HG02943 (cell line): ENCODE data around the gene SRMS.

ENCODE experiments used
- ATAC-seq: cut with Tn5 transposase; IDR thresholded peaks from one replicate; pipeline ENCODE4 v1.9.1; 2021; ENCODE audit warnings: mild to moderate bottlenecking, low read depth, moderate library complexity; ENCODE audit not compliant: unreplicated experiment

The SRMS gene

DNA sequence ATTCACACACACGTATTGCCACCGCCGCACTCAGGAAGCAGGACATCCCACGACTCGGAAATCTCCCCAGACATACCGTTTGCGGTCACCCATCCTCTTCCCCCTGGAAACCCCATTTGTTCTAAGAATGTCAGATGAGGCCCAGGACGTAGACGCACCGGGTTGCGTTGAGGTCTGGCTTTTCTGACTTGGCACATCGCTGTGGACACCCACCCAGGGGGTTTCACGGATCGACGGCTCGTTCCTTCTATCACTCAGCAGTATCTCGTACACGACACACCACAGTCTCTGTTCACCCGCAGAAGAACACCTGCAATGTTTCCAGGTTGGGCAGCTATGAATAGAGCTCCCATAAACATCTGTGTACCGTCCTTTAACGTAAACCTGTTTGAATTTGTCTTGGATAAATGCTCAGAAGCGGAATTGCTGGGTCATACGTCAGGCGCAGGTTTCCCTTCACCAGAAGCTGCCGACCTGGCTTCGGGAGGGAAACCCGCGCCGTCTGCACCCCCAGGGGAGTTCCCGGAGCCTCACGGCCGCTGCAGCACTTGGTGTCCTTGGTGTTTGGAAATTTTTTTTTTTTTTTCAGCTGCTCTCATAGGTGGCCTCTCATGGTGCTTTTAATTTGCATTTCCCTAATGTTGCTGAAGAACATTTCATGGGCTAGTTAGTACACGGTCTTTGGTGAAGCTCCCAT is 39.3 kb downstream of the SRMS start:
- no peak for ATAC-seq

DNA sequence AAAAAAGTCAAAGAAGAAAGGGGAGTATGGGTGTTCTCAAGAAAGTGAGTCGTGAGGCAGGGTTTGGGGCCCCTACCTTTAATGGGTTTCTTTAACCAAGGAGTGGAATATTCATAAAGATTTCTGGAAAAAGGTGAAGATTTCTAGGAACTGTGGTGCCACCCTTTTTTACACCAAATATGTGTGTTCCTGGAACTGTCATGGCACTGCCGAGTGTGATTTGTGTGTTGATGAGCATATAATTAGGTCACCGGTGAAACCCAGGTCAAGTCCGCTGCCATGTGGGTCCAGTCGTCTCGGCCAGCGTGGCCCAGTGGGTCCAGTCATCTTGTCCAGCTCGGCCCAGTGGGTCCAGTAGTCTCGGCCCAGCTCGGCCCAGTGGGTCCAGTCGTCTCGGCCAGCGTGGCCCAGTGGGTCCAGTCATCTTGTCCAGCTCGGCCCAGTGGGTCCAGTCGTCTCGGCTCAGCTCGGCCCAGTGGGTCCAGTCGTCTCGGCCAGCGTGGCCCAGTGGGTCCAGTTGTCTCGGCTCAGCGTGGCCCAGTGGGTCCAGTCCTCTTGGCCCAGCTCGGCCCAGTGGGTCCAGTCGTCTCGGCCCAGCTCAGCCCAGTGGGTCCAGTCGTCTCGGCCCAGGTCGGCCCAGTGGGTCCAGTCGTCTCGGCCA is 40.3 kb downstream of the SRMS start:
- no peak for ATAC-seq

DNA sequence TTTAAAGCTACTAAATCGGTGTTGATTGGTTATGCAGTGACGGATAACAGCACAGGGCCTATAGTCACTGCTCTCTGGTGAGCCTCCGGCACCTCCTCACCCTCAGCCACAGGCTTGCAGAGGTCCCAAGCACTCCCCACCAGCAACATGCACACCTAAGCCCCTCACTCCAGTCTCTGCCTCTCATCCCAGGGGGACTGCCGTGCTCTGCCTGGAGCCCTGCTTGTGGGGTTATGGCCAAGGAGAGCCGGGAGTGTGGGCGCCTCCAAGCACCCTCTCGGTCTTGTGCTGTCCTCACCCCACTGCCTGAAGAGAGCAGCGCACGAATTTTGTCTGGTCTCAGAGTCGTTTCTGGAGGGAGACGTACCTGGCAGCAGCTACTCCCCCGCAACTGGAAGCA is 41.8 kb downstream of the SRMS start:
- no peak for ATAC-seq

DNA sequence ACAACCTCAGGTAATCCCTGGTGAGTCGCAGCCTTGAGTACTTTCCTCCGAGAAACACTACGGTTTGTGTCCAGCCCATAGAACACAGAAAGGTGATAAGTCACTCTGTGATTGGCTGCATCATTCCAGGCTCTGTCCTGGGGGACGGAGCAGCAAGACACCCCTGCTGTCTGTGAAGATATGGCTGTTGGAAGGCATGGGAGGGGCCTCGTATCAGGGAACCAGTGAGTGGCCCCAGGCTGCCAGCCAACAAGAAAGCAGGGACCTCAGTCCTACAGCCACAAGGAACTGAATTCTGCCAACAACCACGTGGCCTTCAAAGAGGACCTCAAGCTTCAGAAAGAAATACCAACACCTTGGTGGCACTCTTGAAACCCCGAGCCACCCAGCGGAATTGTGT is 42.3 kb downstream of the SRMS start:
- ATAC-seq, result no peak

DNA sequence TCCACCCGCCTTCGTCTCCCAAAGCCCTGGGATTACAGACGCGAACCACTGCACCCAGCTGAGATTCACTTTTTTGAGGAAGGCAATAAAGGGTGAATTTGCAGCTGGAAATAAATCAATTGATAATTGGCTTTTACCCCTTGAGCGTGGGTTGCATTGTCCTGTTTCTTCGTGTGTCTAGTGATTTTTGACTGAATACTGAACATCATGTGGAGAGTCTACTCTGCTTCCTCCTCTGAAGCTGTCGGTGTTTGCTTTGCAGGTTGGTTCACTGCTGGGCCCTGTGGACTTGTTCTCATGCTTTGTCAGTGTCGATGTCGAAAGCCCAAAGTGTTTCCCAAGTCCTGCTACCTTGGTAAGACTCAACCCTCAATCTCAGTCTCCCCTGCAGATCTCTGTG is 42.9 kb downstream of the SRMS start:
- no peak for ATAC-seq

DNA sequence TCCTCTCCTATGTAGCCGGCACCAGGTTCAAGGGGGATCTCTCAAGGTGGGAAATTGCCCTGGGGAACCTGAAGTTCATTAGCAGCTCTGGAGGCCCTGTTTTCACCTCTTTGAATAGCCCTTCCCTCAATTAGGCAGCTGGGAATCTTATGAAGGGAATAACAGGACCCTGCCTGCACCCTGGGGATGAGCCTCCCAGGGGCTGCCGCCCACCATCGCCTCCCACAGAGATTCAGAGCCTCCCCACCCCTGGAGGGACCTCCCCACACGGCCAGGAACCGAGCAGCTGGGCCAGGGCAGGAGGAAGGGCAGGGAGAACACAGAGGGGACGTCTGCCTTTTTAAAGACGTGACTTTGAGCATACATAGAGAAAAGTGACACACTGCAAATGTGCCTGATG is 44.0 kb downstream of the SRMS start:
- ATAC-seq, result no peak

DNA sequence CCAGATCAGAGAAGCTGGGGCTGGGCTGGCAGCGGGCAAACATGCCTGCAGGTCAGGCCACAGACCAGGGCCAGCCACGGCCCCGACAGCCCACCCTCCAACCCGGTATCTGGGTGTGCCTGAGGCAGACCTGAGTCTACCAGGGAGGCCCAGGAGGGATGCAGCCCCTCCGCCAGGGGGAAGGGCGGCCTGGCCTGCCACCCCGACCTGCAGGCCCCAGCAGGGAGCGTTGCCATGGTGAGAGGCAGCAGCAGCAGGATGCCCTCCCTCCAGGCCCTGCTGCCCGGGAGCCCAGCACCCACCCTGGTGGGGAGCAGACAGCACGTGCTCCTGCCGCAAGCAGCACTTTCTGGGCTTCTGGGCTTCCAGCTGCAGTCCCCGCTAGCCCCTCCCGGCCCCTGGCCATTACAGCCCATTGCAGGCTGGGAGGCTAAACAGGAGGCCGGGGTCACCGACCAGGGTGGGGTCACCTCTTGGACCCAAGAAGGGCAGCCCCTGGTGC is 44.8 kb downstream of the SRMS start:
- no peak for ATAC-seq

DNA sequence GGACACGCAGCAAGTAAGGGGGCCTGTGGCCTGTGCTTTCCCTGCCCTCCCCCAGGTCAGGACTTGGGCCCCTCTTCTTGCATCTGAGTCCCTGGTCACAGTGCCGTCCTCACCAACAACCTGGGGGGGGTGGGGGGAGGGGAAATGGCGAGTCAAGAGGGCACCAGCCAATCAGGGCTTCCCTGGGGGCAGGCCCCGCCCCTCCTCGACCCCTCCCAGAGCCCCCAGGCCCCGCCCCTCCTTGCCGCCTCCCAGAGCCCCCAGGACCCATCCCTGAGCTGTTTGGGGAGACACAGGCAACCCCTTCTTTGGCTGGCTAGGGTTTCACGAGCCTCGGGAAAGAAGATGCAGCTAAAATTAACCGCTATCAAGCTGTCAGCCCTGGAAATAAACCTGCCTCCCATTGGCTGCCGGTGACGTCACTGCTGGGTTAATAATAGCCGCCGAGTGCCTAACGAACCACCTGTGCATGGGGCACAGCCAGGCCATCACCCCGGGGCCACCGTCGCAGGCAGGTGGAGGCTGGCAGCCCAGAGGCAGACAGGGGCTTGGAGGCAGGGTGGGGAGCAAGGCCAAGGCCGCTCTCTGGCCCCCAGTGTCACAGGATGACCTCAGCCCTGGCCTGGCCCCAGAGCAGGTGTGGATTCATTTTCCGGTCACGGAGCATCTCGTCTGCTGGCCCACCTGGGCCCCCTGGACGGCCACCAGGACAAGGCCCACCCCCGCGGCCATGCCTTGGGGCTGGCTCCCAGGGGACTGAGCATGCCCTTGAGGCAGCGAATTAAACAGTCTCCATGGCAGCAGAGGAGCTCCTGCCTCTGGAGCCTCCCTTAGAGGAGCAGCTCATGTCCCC is 45.5 kb downstream of the SRMS start:
- no peak for ATAC-seq

DNA sequence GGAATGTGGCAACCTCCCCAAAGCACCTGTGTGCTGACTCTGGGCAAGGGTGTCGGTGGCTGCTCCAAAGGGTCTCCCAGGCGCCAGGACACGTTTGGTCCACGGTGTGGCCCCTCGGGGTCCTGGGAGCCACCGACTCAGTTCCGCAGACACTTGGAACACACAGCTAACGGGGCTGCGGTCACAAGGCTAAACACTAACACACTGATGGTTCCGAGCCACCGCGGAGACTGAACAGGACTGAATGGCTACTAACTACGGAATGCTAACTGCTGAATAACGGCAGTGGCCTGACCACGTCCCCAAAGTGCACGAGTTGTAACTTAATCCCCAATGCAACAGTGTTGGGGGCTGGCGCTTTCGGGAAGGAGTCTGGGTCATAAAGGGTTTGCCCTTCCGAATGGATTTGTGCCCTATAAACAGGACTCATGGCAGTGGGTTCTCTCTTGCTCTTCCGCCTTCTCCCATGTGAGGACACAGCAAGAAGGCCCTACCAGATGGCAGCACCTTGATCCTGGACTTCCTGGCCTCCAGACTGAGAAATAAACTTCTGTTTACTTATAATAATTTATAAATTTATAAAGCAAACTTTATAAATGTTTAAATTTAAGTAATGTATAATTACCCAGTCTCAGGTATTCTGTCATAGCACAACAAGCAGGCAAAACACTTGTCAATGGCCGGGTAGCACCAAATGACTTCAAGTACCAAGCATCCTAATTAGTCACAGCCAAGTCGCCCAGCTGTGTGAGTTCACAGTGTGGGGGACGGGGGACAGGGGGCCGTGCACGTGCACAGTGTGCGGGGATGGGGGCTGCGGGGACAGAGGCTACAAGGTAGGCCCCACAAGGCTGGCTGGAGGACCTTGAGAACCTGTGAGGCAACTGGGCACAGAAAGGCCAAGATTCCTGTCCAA is 46.4 kb downstream of the SRMS start:
- no peak for ATAC-seq

DNA sequence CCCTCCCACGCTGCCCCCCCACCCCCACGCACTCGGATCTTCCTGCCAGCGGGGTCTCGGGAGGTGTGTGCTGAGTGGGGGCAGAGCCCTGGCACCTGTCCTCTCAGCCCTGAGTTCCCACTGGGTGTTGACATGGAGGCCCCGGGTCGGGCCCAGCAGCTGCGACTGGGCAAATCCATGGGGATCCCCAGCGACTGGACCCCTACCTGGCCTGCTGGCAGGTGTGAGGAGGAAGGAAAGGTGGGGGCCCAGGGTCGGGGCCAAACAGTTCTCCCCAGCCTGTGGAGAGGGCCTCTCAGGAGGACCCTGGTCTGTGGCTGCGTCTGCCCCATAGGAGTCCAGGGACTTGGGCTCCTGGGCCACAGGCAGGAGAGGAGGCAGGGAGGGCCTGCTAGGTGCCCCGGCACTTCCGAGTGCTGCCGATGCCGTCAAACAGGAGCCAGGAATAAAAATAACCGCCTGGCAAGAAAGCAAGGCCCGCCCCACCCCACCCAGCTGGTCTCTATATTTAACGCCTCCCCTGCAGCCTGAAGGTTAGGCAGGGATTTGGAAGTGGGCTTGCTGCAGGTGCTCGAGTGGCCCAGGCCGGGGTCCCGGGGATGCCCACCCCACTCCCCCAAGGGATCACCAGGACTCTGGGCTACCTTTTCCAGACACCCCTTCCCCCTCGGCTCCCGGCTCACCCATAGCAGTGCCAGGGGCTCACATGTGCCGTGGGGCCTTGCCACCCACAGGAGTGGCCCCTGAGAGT is 47.2 kb downstream of the SRMS start:
- no peak for ATAC-seq

DNA sequence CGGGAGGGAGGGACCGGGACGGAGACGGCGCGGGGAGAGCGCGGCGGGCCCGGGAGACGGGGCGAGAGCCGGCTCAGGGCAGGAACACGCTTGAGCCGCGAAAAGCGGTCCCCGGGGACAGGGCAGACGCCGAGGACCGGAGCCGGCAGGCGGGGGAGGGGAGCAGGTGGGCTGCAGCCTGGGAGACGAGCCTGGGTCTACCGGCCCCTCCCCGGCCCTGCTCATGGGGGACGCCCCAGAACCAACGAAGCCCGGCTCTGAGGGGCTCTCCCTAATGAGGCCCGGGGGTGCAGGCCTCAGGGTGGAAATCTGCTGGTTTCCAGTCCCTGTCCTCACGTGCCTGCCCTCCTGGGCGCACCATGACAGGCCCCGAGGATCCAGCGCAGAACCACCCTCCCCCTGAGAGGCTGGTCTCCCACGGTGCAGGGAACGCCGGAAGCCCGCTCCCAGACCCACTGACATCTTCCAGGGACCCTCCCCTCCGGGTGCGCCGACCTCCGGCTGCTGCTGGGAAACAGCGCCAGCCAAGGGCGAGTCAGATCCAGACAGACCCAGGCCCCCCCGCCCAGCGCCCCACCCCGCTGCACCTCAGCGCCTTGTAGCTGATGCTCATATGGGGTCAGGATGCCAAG is 48.1 kb downstream of the SRMS start:
- no peak for ATAC-seq

DNA sequence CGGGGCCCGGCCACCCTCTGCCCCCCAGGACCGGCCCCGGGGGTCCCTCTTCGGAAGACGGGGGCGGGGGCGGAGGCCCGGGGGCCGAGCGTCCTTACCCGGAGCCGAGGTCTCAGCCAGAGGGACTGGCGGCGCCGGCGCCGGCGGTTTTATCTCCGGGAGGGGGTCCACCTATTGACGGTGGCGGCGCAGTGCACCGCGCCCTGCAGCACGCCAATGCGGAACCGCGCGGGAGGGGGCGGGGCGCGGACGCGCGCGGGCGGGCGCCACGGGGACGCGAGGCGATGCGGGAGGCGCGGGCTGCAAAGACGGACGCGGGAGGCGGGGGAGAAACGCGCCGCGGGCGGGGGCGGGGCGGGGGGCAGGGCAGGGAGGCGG is 48.6 kb downstream of the SRMS start, which contains the start of gene EEF1A2:
Gene EEF1A2 (minus strand): TSS at position 124 of the 378 bp plus-strand sequence. CDS start 1,320 bp downstream, outside the sequence.
- no peak for ATAC-seq

DNA sequence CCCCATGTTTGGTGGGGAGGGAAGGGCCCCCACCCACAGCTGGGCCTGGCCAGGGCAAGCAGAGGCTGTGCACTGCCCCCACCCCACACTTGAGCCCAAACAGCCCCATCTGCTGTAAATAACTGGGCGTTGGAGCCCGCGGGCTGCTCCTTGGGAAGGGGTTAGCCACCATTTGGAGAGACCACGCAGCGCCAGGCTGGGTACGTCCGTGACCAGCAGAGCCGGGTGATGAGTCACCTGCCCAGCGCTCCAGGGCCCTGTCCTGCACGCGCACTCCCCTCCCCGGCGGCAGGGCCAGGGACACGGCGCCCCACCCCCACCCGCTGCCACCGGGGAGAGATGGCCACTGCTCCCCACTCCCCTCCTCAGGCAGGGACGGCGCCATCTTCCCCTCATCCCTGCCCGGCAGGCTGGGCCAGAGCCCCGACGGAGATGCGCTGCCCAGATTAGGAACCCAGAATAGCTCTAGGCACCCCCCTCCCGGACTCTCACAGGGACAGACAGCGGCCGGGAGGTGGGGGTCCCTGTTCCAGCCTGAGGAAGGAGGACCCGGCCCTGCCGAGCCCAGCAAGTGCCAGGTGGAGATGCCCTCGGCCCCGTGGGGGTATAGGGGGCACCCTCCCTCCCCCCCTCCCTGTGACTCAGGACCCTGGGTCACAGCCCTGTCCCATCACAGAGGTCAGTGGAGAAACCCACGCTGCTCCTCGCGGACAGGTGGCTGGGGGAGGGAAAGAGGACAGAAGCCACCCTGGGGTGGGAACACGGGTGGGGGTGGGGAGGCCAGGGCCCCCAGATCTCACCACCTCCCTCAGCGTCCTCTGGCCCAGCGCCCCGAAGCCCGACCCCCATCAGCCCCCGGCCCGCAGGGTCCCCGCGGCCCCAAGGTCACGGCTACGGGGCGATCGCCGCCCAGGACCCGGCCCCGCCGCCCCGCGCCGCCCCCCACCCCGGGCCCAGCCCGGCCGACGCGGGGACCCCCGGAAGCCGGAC is 49.3 kb downstream of the SRMS start:
- ATAC-seq, result no peak

DNA sequence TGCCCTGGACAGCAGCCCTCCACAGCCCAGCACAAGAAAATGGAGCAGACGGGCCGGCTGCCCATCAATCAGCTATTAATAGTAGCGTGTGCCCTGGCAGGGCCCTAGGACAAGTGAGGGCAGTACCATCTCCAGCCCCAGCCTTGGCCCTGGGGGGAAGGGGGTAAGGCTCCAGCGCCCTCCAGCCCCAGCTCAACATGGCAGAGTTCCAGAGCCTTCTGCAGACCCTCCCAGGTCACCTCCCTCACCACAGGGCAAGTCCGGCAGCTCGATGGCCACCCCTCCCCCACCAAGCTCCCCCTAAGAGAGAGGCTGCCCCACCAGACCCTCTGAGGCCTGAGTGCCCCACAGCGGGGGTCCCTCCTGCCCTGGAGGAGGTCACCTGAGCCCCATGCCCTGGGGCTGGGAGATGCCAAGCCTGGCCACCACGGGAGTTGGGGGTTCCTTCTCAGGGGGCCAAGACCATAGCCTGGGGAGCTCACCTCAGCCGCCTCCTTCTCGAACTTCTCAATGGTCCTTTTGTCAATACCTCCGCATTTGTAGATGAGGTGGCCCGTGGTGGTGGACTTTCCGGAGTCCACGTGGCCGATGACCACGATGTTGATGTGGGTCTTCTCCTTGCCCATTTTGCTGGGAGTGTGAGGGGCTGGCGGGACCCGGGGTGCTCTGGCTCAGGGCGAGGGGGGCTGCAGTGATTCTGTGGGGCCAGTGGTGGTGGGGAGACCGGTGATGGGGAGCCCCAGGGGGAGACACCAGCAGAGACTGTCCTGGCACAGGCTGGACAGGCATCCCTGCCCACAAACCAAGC is 50.2 kb downstream of the SRMS start:
- no peak for ATAC-seq

DNA sequence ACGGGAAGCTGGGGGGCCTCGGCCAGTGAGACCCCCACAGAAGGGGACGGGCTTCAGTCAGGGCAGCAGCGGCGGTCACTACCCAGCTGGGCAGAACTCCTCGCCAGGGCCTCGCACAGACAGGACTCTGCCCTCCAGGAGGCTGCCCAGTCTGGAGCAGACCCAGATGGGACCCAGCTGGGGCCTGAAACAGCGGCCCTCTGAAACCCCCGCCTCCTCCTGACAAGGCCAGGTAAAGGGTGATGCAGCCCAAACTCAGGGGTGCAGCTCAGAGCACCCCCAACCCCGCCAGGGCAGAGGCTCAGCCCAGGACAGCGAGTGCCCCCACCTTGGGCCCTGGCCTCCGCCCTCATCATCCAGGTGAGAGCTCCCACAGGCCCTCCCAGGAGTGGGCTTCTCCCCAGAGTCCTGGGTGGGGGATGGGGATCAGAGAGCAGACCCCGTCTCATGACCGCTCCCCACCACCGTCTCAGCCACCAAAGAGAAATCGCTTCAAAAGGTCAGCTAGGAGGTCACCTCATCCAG is 50.9 kb downstream of the SRMS start:
- ATAC-seq, result no peak

DNA sequence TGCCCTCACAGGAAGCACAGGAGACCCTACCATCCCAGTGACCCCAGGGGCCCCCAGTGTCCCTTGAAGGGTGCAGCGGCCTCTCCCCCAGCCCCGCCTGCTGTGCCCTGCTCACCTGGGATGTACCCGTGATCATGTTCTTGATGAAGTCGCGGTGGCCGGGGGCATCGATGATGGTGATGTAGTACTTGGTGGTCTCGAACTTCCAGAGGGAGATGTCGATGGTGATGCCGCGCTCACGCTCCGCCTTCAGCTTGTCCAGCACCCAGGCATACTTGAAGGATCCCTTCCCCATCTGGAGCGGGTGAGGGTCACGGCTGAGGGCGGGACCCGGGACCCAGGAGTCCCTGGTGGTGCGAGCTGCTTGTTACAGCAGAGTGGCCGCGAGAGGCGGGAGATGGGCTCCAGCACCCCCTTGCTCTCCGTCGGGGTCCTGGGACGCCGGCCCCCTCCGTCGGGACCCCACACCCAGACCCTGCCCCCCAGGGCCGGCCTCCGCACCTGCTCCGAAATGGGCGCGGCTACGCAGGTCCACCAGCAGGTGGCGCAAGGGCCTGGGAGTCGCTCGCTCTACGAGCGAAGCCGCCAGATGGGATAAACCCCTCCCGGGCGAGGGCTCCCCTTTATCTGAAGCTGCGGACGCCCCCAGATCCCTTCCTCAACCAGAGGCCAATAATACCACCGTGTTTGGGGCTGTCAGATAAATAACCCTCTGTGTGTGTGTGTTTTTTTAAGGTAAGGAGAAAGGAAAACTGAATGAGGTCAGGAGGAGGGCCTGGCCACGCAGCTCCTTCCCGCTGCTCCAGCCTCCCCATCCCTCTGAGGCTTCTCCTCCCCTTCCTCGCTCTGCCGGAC is 51.6 kb downstream of the SRMS start:
- no peak for ATAC-seq
